GM12874 (cell line): ENCODE results near the gene IZUMO4.

ENCODE experiments used
- TF ChIP-seq, protein P1 (sequence below): IDR thresholded peaks from 2 replicates; pipeline ENCODE4 v1.5.1; 2011; ENCODE audit warnings: low read depth, mild to moderate bottlenecking, control low read depth, low read length, moderate library complexity; ENCODE audit not compliant: insufficient read depth

The IZUMO4 gene

DNA sequence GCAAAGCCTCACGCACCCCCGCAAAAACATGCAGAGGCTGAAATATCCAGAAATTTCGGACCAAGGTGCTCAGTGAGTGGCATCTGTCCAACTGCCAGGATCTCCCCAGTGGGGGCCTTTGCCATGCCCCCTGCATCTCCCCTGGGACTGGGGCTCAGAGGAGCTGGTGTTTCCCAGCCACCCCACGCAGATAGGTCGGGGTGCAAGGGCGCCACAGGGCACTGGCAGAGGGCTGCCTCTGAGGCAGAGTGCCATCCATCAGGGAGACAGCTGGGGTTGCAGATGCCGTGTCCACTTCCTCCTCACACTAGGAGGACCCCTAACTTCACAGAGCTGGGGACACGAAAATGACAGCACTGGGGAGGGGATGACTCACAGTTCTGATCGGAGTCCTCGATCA, 26.3 kb downstream of the IZUMO4 start:
- TF ChIP-seq, protein P1, sequence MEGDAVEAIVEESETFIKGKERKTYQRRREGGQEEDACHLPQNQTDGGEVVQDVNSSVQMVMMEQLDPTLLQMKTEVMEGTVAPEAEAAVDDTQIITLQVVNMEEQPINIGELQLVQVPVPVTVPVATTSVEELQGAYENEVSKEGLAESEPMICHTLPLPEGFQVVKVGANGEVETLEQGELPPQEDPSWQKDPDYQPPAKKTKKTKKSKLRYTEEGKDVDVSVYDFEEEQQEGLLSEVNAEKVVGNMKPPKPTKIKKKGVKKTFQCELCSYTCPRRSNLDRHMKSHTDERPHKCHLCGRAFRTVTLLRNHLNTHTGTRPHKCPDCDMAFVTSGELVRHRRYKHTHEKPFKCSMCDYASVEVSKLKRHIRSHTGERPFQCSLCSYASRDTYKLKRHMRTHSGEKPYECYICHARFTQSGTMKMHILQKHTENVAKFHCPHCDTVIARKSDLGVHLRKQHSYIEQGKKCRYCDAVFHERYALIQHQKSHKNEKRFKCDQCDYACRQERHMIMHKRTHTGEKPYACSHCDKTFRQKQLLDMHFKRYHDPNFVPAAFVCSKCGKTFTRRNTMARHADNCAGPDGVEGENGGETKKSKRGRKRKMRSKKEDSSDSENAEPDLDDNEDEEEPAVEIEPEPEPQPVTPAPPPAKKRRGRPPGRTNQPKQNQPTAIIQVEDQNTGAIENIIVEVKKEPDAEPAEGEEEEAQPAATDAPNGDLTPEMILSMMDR: no peak

DNA sequence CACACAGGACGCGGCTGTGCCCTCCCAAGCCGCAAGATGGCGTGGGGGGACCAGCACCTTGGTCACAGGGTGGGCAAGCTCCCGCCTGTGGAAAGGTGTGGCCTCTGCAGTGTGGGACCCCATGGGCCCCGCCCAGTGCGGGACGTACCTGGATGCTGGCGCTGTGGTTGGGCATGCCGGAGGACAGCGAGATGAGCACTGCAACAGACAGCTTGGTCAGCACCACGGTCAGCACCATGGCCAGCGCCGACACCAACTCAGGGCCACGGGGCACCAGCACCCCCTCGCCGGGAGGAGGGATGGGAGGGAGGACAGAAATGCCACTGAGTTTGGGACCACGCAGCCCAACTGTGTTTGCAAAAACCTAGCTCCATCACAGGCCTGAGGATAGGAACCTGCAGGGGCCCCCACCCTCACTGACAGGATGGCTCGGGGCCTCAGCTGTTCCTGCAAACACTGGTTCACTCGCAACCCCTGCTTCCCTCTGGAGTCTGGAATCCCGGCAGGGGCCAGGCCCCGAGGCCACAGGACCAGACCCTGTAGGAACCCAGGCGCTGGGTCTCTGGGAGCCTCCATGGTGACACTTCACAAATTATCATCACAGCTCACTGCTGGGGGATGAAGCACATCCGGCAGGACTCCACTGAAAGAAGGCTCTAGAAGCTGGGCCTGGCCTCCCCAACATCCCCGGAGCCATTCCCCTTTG, 27.1 kb downstream of the IZUMO4 start:
- TF ChIP-seq, protein P1: no peak

DNA sequence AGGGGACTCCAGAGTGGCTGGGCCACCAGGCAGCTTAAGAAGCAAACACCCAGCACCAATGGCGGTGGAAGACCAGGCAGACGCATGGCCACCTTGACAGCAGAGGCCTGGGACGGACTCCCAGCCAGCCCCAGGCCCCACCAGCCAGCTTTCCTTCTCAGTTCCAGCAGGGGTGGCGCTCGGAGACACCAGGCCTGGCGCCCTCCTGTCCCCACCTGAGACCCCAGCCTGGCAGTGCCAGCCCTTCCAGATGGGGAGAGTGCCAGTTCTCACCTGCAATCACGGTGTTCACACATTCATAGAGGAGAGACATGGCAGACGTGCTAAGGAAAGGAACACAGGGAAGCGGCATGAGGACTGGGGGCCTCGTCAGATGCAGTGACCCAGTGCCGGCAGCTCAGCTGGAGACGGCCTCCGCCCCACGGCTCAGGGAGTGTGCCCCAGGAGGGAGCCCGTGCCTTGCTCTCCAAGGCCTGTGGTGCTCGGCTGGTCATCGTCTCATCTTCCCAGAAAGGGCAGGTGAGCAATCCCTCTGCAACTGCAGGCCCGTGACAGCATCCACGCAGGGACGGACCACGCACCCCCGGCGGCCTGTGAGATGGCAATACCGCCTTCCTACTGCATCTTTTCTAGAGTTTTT, 30.3 kb downstream of the IZUMO4 start:
- TF ChIP-seq, protein P1: no peak

DNA sequence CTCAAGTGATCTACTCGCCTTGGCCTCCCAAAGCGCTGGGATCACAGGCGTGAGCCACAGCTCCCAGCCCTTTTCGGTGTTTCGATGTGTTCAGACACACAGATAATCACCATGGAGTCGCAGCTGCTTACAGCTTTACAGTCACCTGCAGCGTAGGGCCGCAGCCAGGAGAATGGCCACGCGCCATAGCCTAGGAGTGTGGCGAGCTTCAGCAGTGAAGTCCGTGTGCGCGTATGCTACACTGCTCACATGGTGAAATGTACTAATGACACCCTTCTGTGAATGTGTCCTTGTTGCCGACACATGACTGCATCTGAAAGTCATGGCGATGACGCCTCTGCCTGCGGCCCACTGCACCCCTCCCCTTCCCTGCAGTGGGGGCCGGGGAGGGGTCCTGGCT, 31.0 kb downstream of the IZUMO4 start:
- TF ChIP-seq, protein P1: no peak

DNA sequence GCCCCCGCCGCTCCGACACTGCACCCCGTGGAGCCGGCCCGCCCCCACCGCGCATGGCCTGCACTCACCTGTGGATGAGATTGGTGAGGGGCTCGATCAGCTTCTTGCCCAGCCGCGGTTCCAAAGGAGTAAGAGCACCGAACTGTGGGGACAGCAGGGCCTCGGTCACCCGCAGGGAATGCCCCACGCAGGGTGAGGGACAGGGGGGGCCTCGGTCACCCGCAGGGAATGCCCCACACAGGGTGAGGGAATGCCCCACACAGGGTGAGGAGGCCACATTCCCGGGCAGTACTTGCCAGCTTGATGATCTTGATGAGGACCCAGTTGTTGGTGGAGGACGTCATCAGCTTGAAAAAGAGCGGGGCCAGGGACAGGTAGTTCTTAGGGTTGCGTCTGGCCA, 32.3 kb downstream of the IZUMO4 start:
- TF ChIP-seq, protein P1: no peak

DNA sequence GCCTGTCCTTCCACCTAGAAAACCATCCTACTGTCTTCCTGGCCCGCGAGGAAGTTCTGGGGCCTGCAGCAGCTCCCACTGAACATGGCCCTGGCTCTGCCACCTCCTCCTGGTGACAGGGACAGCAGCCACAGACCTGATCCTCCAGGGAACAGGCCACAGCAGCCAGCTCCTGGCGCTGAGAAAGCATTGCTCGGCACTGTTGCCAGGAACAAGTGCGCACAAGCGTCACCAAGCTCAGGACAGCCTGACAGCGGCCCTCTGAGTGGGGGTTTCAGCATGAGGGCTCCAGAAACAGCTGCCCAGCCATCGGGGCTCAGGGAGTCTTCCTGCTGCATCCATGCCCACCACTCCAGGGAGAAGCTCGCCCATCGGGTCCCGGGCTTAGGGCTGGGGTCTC, 32.8 kb downstream of the IZUMO4 start:
- TF ChIP-seq, protein P1: no peak

DNA sequence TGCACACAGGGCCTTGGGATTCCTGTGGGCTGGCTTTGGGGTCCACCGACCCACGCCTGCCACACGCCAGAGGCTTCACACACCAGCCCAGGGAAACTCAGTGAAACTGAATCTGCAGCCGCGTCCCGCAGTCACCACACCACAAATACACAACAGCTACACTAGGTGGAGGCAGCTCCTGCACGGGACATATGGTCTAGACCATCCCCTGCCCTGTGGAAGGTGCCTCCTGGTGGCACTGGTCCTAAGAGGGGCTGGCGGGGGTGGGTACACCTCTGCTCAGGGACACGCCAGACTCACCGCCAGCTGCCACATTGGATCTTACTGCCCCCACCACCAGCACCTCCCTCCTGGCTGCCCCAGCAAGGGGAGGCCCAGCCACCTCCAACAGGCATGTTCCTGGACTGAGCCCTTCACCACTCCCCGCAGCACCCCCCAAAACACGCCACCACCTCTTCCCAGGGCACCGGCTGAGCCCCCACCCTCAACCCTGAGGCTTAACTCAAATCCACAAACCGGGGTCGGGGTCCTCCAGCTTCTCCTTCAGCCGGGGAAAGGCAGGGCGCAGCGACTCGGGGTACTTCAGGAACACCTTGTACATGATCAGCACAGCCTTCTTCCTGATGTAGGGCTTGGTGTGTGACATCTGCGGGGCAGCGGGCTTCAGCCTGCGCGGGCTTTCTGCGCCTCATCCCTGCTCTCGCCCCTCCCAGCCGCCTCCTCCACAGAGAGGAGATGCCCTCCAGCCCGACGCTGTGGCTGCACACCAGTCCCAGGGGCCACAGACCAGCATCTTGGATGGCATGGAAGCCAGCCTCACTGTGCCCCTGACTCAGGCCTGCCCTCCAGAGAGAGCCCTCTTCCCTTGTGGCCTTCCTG, 33.4 kb downstream of the IZUMO4 start:
- TF ChIP-seq, protein P1: no peak
